Lung (tissue), 12 donors: ENCODE measurements around the gene SLC25A41. TPM values are rescaled to one million over a fixed set of nuclear protein-coding genes. Genes with fewer than 3 reads are reported as not detected.
A peak's percentile ranks its signal among the peaks of the same experiment; 100 is the strongest.

ENCODE experiments used
- ATAC-seq: fragments of 200-7000 bp; cut with Tn5 transposase; one replicate; pipeline ENCODE4 v1.9.1; 2020; ENCODE audit warnings: moderate number of reproducible peaks; ENCODE audit not compliant: insufficient read depth, low FRiP score
- DNase-seq, 3 donors: peaks; one replicate each; pipeline ENCODE4 v3.0.0-alpha.2; 2013 to 2017
- H3K27ac ChIP-seq, 2 donors: one replicate each; pipeline ENCODE4 v1.5.1; 2013; ENCODE audit warnings: mild to moderate bottlenecking in 2 of 2, moderate library complexity in 2 of 2, control low read depth in 1 of 2, inconsistent platforms in 1 of 2, low read depth in 1 of 2, low read length in 1 of 2
- H3K27me3 ChIP-seq, 3 donors: one replicate each; pipeline ENCODE4 v1.5.1; 2013; ENCODE audit warnings: low read length in 2 of 3; ENCODE audit not compliant: control insufficient read depth in 3 of 3, insufficient read depth in 3 of 3
- H3K36me3 ChIP-seq, 4 donors: one replicate each; pipeline ENCODE4 v1.5.1; 2013; ENCODE audit warnings: low read length in 4 of 4, mild to moderate bottlenecking in 1 of 4, moderate library complexity in 1 of 4; ENCODE audit not compliant: control insufficient read depth in 4 of 4, insufficient read depth in 4 of 4
- H3K4me1 ChIP-seq, 5 donors: one replicate each; pipeline ENCODE4 v1.5.1; 2013; ENCODE audit warnings: low read length in 5 of 5, mild to moderate bottlenecking in 2 of 5, moderate library complexity in 1 of 5; ENCODE audit not compliant: control insufficient read depth in 5 of 5, insufficient read depth in 5 of 5
- H3K4me3 ChIP-seq: one replicate; pipeline ENCODE4 v1.5.1; 2013; ENCODE audit warnings: mild to moderate bottlenecking, control low read depth, moderate library complexity
- H3K9ac ChIP-seq, 2 donors: one replicate each; pipeline ENCODE4 v1.5.1; 2013; ENCODE audit warnings: low read length in 2 of 2, control low read depth in 1 of 2; ENCODE audit not compliant: insufficient read depth in 1 of 2
- H3K9me3 ChIP-seq, 4 donors: one replicate each; pipeline ENCODE4 v1.5.1; 2013; ENCODE audit warnings: low read length in 3 of 4, mild to moderate bottlenecking in 1 of 4, moderate library complexity in 1 of 4; ENCODE audit not compliant: control insufficient read depth in 4 of 4, insufficient read depth in 3 of 4
- CTCF ChIP-seq: IDR thresholded peaks from 2 replicates; pipeline ENCODE4 v1.5.1; 2012; ENCODE audit warnings: mild to moderate bottlenecking; ENCODE audit errors: control extremely low read depth, extremely low read depth
- WGBS, 2 donors: extraction: QIAGEN DNeasy Blood & Tissue Kit; methylation state at CpG; one replicate each; pipeline ENCODE4 v1.1.7; 2013; 5-methylcytosine and 5-hydroxymethylcytosine counted together
- polyA plus RNA-seq, 2 donors: library from polyadenylated mRNA; stranded (reverse); fragments of 200-250 nt; gene quantifications; one replicate each; pipeline ENCODE4 v1.2.1, GENCODE V29; 2013
- total RNA-seq, 2 donors: library from RNA; depleted of rRNA in 1 of 2; stranded (reverse); fragments of >200 nt in 1 of 2; gene quantifications; one replicate each; pipeline ENCODE4 v1.2.1, GENCODE V29; 2014 to 2021
- donor health status: control.
- donor health status: control.
- donor health status: Bipolar disorder and iron deficiency.
- donor health status: healthy.
- donor health status: DM: yes; HTN: yes; CAD: no.

SLC25A41 gene
- total and polyA plus RNA-seq, 4 donors = 0.10 to 0.43 (median 0.28) TPM; not detected in 1

DNA sequence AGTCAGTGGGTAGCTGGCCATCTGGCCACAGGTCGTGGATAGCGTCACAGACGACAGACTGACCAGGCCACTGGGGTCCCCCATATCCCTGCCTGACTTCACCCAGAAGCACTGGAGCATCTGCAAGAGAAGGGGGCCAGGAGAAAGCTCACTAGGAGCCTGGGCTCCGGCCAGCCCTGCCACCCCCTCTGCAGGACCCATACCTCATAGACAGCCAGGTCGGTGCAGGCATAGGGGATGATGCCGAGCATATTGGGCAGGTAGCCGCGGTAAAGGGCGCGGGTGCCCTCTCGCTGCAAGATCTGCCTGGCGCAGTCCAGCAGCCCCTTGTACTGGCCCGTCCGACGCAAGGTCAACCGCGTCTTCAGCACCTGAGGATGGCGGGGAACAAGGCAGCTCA, 6.4 kb downstream of the SLC25A41 start:
- DNase-seq (no peak), ATAC-seq (no peak)
- peaks cover 0 to 6% (median 1%) of the 10 kb centered on the region in 4 donors for H3K36me3 ChIP-seq
- 94 to 96% methylated on average over 18 of the region's 18 CpGs for WGBS, 2 donors
- H3K4me1 ChIP-seq = peaks cover 0 to 19% (median 12%) of the 10 kb centered on the region in 5 donors
- H3K27me3 ChIP-seq = no peaks in the 10 kb centered on the region
- no peak for TF ChIP-seq CTCF
- no peak overlapping the region for H3K27ac ChIP-seq
- H3K9me3 ChIP-seq = no peaks in the 10 kb centered on the region
- no peak overlapping the region for H3K9ac ChIP-seq
- H3K4me3 ChIP-seq = no peak overlapping the region

DNA sequence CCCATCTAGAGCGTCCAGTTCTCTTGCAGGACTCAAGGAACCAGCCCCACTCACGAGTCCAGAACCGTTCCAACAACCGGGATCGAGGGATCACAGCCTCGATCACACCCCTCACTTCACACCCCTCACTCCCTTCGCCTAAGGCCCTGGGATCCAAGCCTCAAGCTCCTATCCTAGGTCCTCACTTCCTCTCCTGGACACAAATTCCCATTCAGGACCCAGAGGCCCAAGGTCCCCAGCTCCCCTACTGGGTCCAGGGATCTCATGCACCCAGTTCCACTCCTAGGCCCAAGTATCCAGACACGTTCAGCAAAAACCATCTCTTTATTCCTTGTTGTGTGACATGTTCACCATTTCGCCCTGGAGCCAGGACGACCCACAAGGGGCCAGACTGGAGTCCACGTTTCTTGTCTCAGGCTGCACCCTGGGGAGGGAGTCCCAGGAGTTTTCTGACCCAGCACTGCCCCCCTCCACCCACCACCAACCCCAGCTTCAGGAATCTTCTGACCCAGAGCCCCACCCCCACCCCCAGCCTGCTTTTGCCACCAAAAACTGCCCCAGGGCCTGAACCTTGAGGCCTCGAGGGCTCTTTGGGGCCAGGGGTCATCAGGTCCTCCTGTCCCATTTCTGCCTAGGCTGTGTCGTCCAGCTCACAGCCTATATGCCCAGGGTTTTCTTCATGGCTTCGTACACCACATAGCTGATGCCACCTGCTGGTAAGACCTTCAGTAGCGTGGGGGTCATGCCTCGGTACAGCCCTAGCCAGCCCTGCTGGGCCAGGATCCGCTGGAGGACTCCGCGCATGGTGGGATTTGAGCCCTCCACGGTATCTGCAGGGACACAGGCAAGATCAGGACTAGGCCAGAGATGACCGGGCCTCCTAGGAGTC, 7.6 kb downstream of the SLC25A41 start:
- Histone ChIP-seq H3K9ac (peak overlapping the region in 1 of 2 donors; percentile 53), H3K4me3 (no peak overlapping the region), H3K36me3 (peaks cover 0 to 14% (median 9%) of the 10 kb centered on the region in 4 donors), H3K9me3 (no peaks in the 10 kb centered on the region), H3K27me3 (no peaks in the 10 kb centered on the region), H3K4me1 (peaks cover 0 to 21% (median 13%) of the 10 kb centered on the region in 5 donors), H3K27ac (peak overlapping the region; percentile 65 to 85)
- 94% methylated on average over 21 of the region's 21 CpGs for WGBS, 2 donors
- ATAC-seq = no peak
- TF ChIP-seq CTCF = no peak
- DNase-seq = peak in 1 of 3 donors; percentile 25

GRCh38 chr19:6424939-6425731, 8.4 kb downstream of the SLC25A41 start:
- peaks cover 0 to 21% (median 13%) of the 10 kb centered on the region in 5 donors for H3K4me1 ChIP-seq
- TF ChIP-seq CTCF = no peak
- peak overlapping the region in 1 of 2 donors; percentile 53 for H3K9ac ChIP-seq
- no peaks in the 10 kb centered on the region for H3K27me3 ChIP-seq
- no peak overlapping the region for H3K4me3 ChIP-seq
- WGBS, 2 donors = 3 to 5% methylated on average over 43 of the region's 43 CpGs
- peak; percentile 100 for DNase-seq
- H3K36me3 ChIP-seq = peaks cover 0 to 21% (median 16%) of the 10 kb centered on the region in 4 donors
- peak overlapping the region; percentile 65 to 85 for H3K27ac ChIP-seq
- ATAC-seq = peak; percentile 95
- H3K9me3 ChIP-seq = no peaks in the 10 kb centered on the region
